ENCODE data around the gene ALPP.

GRCh38 chr2:232377319-232377718 lies 1.2 kb upstream of the ALPP start:
- no peak for TF ChIP-seq POLR2AphosphoS5 (IDR thresholded peaks at IDR 0.05; ENCODE audit: low read depth)
- TF ChIP-seq, protein P1, sequence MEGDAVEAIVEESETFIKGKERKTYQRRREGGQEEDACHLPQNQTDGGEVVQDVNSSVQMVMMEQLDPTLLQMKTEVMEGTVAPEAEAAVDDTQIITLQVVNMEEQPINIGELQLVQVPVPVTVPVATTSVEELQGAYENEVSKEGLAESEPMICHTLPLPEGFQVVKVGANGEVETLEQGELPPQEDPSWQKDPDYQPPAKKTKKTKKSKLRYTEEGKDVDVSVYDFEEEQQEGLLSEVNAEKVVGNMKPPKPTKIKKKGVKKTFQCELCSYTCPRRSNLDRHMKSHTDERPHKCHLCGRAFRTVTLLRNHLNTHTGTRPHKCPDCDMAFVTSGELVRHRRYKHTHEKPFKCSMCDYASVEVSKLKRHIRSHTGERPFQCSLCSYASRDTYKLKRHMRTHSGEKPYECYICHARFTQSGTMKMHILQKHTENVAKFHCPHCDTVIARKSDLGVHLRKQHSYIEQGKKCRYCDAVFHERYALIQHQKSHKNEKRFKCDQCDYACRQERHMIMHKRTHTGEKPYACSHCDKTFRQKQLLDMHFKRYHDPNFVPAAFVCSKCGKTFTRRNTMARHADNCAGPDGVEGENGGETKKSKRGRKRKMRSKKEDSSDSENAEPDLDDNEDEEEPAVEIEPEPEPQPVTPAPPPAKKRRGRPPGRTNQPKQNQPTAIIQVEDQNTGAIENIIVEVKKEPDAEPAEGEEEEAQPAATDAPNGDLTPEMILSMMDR (IDR thresholded peaks at IDR 0.05; ENCODE audit: insufficient read depth, low read length): no peak

All from HL-60 (cell line).